ENCODE data around the gene C1QL4.

DNA sequence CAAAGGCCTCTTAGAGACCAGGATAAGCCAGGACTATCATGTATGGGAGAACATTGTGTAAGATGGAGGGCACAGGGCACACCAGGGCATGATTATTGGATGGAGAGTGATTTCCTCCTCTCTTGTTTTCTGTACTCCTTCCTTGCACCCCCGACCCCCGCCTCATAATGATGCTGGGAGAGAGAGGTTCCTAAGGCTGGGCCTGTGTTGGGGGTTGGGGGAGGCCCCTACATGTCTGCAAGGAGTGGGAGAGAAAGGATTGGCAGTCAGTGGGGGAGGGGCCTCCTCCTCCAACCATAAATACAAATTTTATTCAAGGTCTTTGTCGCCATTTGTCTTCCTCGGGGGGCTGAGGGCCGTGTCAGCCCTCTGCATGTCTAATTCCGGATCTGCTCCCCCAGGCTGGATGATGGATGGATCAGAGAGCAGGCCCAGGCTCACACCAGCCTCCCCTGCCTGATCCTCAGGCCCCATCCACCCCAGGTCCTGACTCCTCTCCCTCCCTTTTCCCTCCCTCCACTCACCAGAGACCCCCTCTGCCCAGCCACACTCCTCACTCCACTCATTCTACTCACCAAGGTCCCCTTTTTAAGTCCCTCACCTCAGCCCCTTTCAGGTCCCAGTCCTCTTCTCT lies 2.0 kb upstream of the C1QL4 start:
- TF ChIP-seq, protein P1, sequence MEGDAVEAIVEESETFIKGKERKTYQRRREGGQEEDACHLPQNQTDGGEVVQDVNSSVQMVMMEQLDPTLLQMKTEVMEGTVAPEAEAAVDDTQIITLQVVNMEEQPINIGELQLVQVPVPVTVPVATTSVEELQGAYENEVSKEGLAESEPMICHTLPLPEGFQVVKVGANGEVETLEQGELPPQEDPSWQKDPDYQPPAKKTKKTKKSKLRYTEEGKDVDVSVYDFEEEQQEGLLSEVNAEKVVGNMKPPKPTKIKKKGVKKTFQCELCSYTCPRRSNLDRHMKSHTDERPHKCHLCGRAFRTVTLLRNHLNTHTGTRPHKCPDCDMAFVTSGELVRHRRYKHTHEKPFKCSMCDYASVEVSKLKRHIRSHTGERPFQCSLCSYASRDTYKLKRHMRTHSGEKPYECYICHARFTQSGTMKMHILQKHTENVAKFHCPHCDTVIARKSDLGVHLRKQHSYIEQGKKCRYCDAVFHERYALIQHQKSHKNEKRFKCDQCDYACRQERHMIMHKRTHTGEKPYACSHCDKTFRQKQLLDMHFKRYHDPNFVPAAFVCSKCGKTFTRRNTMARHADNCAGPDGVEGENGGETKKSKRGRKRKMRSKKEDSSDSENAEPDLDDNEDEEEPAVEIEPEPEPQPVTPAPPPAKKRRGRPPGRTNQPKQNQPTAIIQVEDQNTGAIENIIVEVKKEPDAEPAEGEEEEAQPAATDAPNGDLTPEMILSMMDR (conservative IDR thresholded peaks at IDR 0.05 in 1 of 2, IDR thresholded peaks at IDR 0.05 in 1 of 2; ENCODE audit: extremely low read depth in 1 of 2, insufficient read depth in 1 of 2, low read depth in 1 of 2, low read length in 2 of 2) = no peak
- TF ChIP-seq EZH2 (IDR thresholded peaks at IDR 0.05; ENCODE audit: borderline replicate concordance, low read length) = no peak
